C4-2B (cell line): ENCODE measurements around the gene CTSF.

ENCODE experiments used
- H3K27ac ChIP-seq: fragments of 450-650 bp; 2 replicates; pipeline ENCODE4 v1.5.1; 2017
- CTCF ChIP-seq: fragments of 450-650 bp; conservative IDR thresholded peaks from 2 replicates; pipeline ENCODE4 v1.5.1; 2017; ENCODE audit warnings: mild to moderate bottlenecking
- ZFX ChIP-seq: fragments of 450-650 bp; IDR thresholded peaks from 2 replicates; pipeline ENCODE4 v1.6.1; 2017

The CTSF gene

GRCh38 chr11:66547662-66548009 lies 20.8 kb downstream of the CTSF start:
- TF ChIP-seq CTCF = no peak
- TF ChIP-seq ZFX = no peak
- no peak overlapping the region for H3K27ac ChIP-seq

GRCh38 chr11:66546966-66547661 lies 21.3 kb downstream of the CTSF start:
- no peak overlapping the region for H3K27ac ChIP-seq
- TF ChIP-seq ZFX (no peak), CTCF (no peak)

GRCh38 chr11:66546368-66546965 lies 21.9 kb downstream of the CTSF start, which contains the start of gene ACTN3:
Gene ACTN3 (plus strand): TSS chr11:66546903. CDS start chr11:66546938, 35 bp downstream.
- H3K27ac ChIP-seq = peak within 1 kb of the TSS; percentile 77
- no peak for TF ChIP-seq ZFX
- no peak for TF ChIP-seq CTCF

GRCh38 chr11:66545701-66546367 lies 22.6 kb downstream of the CTSF start, which contains the start of gene ZDHHC24:
Gene ZDHHC24 (minus strand): TSS chr11:66546048. CDS start chr11:66546003, 45 bp downstream.
- peak; percentile 95; the same call in 1 of the 2 replicates for TF ChIP-seq ZFX
- TF ChIP-seq CTCF = no peak
- H3K27ac ChIP-seq = peak within 1 kb of the TSS; percentile 77

- H3K27ac ChIP-seq = peak overlapping the region; percentile 77
Measured at GRCh38 chr11:66544952-66545351, 23.5 kb downstream of the CTSF start.

GRCh38 chr11:66543263-66544107 lies 24.9 kb downstream of the CTSF start:
- no peak overlapping the region for H3K27ac ChIP-seq

More at GRCh38 chr11:66543263-66544107, 24.9 kb downstream of the CTSF start:
- TF ChIP-seq CTCF (no peak), ZFX (no peak)
